SK-N-DZ (cell line): ENCODE measurements around the gene AGAP2. TPM values are rescaled to one million over a fixed set of nuclear protein-coding genes. Genes with fewer than 3 reads are reported as not detected.
"Not testable (repeated sequence)": the region's sequence is repeated elsewhere in the genome, so short reads cannot be mapped to it uniquely, and the experiment has no call there.

Experiments used
- DNase-seq: peaks from one replicate; pipeline ENCODE4 v3.0.0-alpha.2; 2015; ENCODE audit warnings: low spot score
- polyA plus RNA-seq, 2 experiments: library from polyadenylated mRNA; depleted of rRNA; stranded (reverse); fragments of >200 nt; gene quantifications; 2 replicates each; pipeline ENCODE4 v1.2.3, GENCODE V29; 2014

Gene AGAP2
- polyA plus RNA-seq (2014; cell fraction: cytosol; rRNA removed) = 10.6 and 12.7 TPM in 2 replicates
- polyA plus RNA-seq (2014; cell fraction: nucleus; rRNA removed) = 33.8 and 37.0 TPM in 2 replicates

GRCh38 chr12:57738661-57739237, at the start of gene AGAP2:
Gene AGAP2, minus strand, starts transcription at chr12:57738742. Its CDS starts 496 bp downstream, at chr12:57738246.
- DNase-seq = peak; percentile 86

DNA sequence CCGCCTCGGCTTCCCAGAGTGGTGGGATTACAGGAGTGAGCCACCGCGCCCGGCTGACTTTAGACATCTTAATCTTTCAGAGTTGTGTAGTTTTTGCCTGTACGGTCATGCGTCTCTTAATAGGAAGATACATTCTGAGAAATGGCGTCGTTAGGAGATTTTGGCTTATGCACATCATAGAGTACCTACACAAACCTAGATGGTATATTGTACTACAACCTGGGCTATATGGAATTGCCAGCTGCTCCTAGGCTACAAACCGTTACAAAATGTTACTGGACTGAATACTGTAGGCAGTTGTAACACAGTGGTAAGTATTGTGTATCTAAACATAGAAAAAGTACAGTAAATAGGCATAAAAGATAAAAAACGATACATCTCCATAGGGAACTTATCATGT, 45.3 kb upstream of the AGAP2 start:
- DNase-seq = no peak

- no peak for DNase-seq
Observed at GRCh38 chr12:57783466-57783801, 44.9 kb upstream of the AGAP2 start.

DNA sequence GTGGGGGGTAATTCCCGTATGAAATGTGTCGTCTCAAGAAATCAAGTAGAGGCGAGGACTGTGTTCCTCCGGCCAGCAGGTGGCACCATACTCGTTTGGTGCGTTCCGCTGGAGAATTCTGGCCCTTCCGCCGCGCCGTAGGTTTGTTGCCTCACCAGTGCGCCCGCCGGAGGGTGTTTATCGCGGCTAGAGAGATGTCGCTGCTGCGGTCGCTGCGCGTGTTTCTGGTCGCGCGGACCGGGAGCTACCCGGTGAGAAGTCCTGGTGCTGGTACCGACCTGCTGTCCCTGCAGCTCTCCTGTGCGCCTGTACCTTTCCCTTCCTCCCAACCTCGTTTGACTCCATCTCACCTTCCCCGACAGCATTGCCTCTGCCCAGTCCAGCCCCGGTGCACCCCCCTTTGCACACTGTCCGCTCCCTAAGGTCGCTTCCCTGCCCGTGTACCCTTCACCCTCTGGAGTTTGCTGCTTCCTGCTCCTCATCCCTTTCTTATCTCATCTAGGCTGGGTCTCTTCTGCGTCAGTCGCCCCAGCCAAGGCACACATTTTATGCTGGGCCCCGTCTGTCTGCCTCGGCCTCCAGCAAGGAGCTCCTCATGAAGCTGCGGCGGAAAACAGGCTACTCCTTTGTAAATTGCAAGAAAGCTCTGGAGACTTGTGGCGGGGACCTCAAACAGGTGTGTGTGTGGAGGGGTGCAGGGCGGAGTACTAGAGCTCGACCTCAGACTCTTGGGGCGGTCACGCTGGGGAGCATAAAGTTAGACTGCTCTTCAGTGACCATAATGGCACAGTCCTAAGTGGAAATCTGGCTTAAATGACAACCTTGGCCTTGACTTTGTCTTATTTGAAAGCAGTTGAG, 44.3 kb upstream of the AGAP2 start, which contains the start of gene TSFM:
Gene TSFM, plus strand, starts transcription at position 180 of the 858 bp plus-strand sequence. Its CDS starts 15 bp downstream, at position 195.
- DNase-seq = peak; percentile 91

DNA sequence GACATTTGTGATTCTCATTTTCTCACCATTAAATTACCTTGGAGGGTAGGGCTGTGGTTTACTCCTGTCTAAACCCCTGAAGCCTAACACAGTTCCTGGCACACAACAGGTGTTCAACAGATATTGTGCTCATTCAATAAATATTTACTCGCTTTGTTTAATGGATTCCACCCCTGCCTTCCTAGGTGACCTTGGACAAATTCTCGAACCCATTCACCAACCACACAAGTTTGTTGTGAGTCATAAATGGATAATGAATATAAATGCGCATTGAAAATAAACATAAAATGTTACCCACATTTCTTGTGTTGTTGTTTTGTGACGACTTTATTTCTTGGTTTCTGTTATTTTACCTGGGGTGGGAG, 43.7 kb upstream of the AGAP2 start:
- DNase-seq = no peak

- DNase-seq = no peak
Observed at GRCh38 chr12:57781801-57782200, 43.3 kb upstream of the AGAP2 start.

GRCh38 chr12:57781244-57781643, 42.7 kb upstream of the AGAP2 start:
- DNase-seq = no peak

- DNase-seq = no peak
Observed at GRCh38 chr12:57780284-57780897, 41.8 kb upstream of the AGAP2 start.

- no peak for DNase-seq
Observed at GRCh38 chr12:57779736-57780135, 41.2 kb upstream of the AGAP2 start.

- no peak for DNase-seq
Observed at GRCh38 chr12:57777911-57778310, 39.4 kb upstream of the AGAP2 start.

DNA sequence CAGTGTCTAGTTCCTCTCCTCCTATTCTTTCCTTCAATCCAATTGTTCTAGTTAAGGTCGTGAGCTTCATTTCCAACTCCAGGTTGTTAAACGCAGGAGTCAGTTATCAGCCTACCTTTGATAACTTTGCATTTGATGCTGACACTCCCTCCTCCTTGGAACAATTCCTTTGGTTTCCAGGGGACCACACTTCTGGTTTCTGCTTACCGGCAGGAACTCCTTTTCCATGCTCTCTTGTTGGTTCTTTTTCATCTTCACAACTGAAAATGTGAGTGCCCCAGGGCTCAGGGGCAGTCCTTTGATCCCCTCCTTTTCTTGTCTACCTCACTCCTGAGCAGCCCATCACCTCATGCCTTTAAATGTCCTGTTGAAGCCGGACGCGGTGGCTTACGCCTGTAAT, 38.8 kb upstream of the AGAP2 start:
- DNase-seq = no peak

- no peak for DNase-seq
Observed at GRCh38 chr12:57776247-57776587, 37.7 kb upstream of the AGAP2 start.

GRCh38 chr12:57775563-57776246, 37.2 kb upstream of the AGAP2 start:
- no peak for DNase-seq

GRCh38 chr12:57775044-57775443, 36.5 kb upstream of the AGAP2 start:
- DNase-seq = no peak

- not testable (repeated sequence) for DNase-seq
Observed at GRCh38 chr12:57774634-57775033, 36.1 kb upstream of the AGAP2 start.

DNA sequence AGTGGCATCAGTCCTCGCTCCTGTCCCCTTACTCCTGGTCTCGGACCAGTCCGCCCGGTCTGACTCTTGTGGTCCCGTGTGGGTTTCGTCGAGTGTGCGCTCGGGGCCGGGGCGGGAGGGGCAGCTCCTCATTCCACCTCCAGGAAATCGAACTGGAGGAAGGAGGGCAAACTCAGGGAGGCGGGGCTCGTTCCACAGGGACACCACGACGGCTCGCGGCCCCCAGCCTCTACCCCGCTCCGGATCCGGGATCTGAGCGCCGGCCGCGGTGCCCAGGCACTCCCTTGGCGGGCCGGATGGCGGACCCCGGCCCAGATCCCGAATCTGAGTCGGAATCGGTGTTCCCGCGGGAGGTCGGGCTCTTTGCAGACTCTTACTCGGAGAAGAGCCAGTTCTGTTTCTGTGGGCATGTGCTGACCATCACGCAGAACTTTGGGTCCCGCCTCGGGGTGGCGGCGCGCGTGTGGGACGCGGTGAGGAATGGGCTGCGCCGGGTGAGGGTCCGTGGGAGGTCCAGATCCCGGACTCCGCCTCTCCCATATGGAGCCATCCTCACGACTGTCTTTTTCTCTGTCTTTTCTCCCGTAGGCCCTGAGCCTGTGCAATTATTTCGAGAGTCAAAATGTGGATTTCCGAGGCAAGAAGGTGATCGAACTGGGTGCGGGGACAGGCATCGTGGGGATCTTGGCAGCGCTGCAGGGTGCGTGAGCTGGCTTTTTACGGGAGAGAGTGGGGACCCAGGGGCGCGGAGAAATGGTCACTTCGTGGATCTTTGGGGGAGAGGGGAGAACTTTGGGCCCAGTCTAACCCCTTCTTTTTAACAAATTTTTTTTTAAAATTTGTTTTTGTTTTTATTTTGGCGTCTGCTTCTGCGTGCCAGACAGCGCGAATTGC, 34.1 kb upstream of the AGAP2 start, which contains the start of gene EEF1AKMT3:
Gene EEF1AKMT3, plus strand, starts transcription at position 186 of the 894 bp plus-strand sequence. Its CDS starts 111 bp downstream, at position 297.
- DNase-seq = no peak

- peak; percentile 98 for DNase-seq
Observed at GRCh38 chr12:57771873-57772428, 33.4 kb upstream of the AGAP2 start, which contains the start of gene METTL1. Gene METTL1, minus strand, starts transcription at chr12:57772105. Its CDS starts 22 bp downstream, at chr12:57772083.

DNA sequence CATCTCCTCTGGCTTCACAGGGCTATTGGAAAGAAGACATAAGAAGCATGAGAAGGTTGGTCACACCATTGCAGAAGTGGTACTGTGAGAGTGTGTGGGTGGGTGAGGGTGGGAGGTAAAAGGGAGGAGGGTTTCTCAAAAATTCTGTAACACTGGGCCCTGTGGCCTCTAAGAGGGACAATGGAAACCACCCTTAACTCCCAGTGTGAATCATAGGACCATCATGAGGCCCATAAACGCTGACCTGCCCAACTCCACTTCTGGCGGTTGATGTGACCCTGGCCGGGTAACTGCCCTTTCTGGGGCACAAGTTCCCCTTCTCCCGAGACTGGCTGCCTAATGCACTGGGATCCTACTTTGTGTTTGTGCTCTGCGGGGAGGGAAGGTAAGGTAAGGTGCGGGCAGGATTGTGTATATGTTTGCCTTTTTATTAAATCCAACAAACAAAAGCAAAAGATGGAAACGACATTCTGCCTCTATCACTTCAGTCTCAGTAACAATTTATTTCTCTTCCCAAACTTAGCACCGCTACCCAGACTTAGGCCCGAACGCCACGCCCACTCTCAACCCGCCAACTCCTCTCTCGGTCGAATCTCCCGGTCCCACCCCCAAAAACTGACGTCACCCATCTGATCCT, 32.8 kb upstream of the AGAP2 start:
- peak; percentile 93 for DNase-seq

DNA sequence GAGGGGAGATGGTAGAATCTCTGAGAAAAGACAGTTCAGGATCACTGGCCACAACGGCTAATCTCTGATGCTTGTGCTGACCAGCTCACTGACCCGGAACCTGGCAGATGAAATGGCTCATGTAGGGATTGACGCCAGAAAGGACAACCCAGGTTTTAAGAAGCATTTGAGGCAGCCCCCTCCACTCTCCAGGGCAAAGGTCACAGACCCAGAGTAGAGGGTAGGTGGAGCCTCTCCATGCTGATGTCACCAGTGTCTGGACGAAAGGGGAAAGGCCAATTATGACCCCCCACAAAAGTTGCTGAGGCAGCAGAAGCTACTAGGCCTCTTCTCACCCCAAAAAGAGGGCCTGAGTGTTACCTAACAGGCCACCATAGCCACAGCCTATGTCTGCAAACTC, 32.2 kb upstream of the AGAP2 start:
- peak; percentile 8 for DNase-seq

- peak; percentile 4 for DNase-seq
Observed at GRCh38 chr12:57769594-57769993, 31.1 kb upstream of the AGAP2 start.
